Breast epithelium (tissue), 4 donors: ENCODE results near the gene SEC23B. TPM values are rescaled to one million over a fixed set of nuclear protein-coding genes. Genes with fewer than 3 reads are reported as not detected.
"Not testable (repeated sequence)": the region's sequence is repeated elsewhere in the genome, so short reads cannot be mapped to it uniquely, and the experiment has no call there.

ENCODE experiments used
- DNase-seq, 2 donors: peaks; one replicate each; pipeline ENCODE4 v3.0.0-alpha.2; 2019; ENCODE audit warnings: low spot score in 2 of 2
- H3K27ac ChIP-seq, 2 donors: fragments of 200-600 bp; sonication (generic) in 1 of 2; one replicate each; pipeline ENCODE4 v1.5.1; 2016 to 2019; ENCODE audit warnings: mild to moderate bottlenecking in 1 of 2
- H3K27me3 ChIP-seq, 2 donors: fragments of 200-600 bp; sonication (generic) in 1 of 2; one replicate each; pipeline versions ENCODE4 v1.5.1 to v1.6.0; 2017 to 2019; ENCODE audit warnings: control low read depth in 1 of 2, mild to moderate bottlenecking in 1 of 2
- H3K36me3 ChIP-seq: fragments of 200-600 bp; one replicate; pipeline ENCODE4 v1.5.1; 2019
- H3K4me1 ChIP-seq, 2 donors: fragments of 200-600 bp; sonication (generic); one replicate each; pipeline ENCODE4 v1.5.1; 2016 to 2019; ENCODE audit warnings: control low read depth in 1 of 2
- H3K4me3 ChIP-seq, 3 donors: fragments of 200-600 bp; sonication (generic); 1 replicate in 2 of 3; 2 replicates in 1 of 3; pipeline ENCODE4 v1.5.1; 2016 to 2019; ENCODE audit warnings: mild to moderate bottlenecking in 3 of 3, moderate library complexity in 2 of 3
- H3K9me3 ChIP-seq, 2 donors: fragments of 200-600 bp; sonication (generic) in 1 of 2; one replicate each; pipeline ENCODE4 v1.5.1; 2016 to 2019; ENCODE audit warnings: control low read depth in 1 of 2
- CTCF ChIP-seq, 3 donors: fragments of 450-650 bp; IDR thresholded peaks; one replicate each; pipeline ENCODE4 v1.5.1; 2016 to 2017; ENCODE audit warnings: antibody characterized with exemption in 3 of 3, mild to moderate bottlenecking in 3 of 3, moderate library complexity in 3 of 3
- POLR2A ChIP-seq: fragments of 450-650 bp; IDR thresholded peaks from one replicate; pipeline ENCODE4 v1.6.1; 2016; ENCODE audit warnings: antibody characterized with exemption, mild to moderate bottlenecking, moderate library complexity
- POLR2AphosphoS5 ChIP-seq, 3 donors: sonication (generic); formaldehyde crosslinking; IDR thresholded peaks; one replicate each; pipeline ENCODE4 v1.6.1; 2017; ENCODE audit warnings: antibody characterized with exemption in 3 of 3
- intact Hi-C: fragments of 100-400 bp; cut with DNase I; formaldehyde crosslinking; loops from one replicate; pipeline ENCODE4 v1.15.1; 2023; ENCODE audit warnings: low total_unique reads
- total RNA-seq, 3 donors: library from RNA; depleted of rRNA; stranded (reverse); fragments of >200 nt; gene quantifications; one replicate each; pipeline ENCODE4 v1.1.0, GENCODE V29; 2016

SEC23B gene
- total RNA-seq, 3 donors from 2014 or later: 27.0 to 57.7 (median 52.8) TPM

DNA sequence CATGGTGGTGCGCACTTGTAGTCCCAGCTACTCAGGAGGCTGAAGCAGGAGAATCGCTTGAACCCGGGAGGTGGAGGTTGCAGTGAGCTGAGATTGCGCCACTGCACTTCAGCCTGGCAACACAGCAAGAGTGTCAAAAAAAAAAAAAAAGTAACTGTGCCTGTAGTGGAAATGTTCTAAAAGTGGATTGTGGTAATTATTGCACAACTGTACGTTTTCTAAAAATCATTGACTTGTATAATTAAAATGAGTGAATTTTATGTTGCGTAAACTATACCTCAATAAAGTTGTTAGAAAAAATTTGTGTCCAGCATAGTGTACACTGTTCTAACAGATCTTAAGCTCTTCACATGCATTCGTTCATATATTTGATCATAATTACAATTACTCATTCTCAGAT, 5.5 kb downstream of the SEC23B start:
- intact Hi-C loops: no loop called here
- Histone ChIP-seq H3K27ac (no peak overlapping the region), H3K4me1 (no peaks in the 10 kb centered on the region), H3K36me3 (no peaks in the 10 kb centered on the region), H3K9me3 (no peaks in the 10 kb centered on the region), H3K4me3 (no peak overlapping the region), H3K27me3 (no peaks in the 10 kb centered on the region)
- no peak for DNase-seq
- TF ChIP-seq POLR2AphosphoS5 (IDR thresholded peaks at IDR 0.05): no peak
- TF ChIP-seq POLR2A: no peak
- TF ChIP-seq CTCF (IDR thresholded peaks at IDR 0.05): no peak

DNA sequence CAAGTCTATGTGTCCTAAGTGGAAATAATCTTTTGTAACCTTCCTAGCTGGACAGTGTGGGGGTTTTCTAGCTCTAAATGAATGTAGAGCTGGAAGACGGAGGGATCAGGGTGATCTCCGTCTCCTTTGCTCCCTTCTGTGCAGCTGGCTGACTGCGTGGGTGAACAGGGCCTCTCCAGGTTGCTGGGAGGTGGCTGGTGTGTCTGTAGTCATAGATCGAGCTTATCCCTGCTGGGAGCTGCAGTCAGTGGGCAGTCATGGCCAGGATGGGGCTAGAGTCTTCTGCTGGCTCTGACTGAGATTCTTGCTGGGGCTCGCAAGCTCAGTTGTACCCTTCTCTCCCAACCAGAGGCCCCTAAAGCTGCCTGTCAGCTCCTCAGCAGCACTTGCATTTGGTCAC, 6.4 kb downstream of the SEC23B start:
- DNase-seq: no peak
- Histone ChIP-seq H3K4me3 (no peak overlapping the region), H3K36me3 (no peaks in the 10 kb centered on the region), H3K27ac (no peak overlapping the region), H3K27me3 (no peaks in the 10 kb centered on the region), H3K9me3 (no peaks in the 10 kb centered on the region), H3K4me1 (no peaks in the 10 kb centered on the region)
- no peak for TF ChIP-seq CTCF (IDR thresholded peaks at IDR 0.05)
- no peak for TF ChIP-seq POLR2A
- TF ChIP-seq POLR2AphosphoS5 (IDR thresholded peaks at IDR 0.05): no peak
- intact Hi-C loops: no loop called here

- no peaks in the 10 kb centered on the region for H3K4me1 ChIP-seq
- no peak overlapping the region for H3K27ac ChIP-seq
- H3K9me3 ChIP-seq: no peaks in the 10 kb centered on the region
- no peaks in the 10 kb centered on the region for H3K27me3 ChIP-seq
- intact Hi-C loops: no loop called here
- no peak for TF ChIP-seq POLR2A
- no peak for TF ChIP-seq CTCF (IDR thresholded peaks at IDR 0.05)
- no peak for TF ChIP-seq POLR2AphosphoS5 (IDR thresholded peaks at IDR 0.05)
- H3K36me3 ChIP-seq: no peaks in the 10 kb centered on the region
- DNase-seq: no peak
- H3K4me3 ChIP-seq: no peak overlapping the region
These were observed 8.2 kb downstream of the SEC23B start for GRCh38 chr20:18515973-18516372.

DNA sequence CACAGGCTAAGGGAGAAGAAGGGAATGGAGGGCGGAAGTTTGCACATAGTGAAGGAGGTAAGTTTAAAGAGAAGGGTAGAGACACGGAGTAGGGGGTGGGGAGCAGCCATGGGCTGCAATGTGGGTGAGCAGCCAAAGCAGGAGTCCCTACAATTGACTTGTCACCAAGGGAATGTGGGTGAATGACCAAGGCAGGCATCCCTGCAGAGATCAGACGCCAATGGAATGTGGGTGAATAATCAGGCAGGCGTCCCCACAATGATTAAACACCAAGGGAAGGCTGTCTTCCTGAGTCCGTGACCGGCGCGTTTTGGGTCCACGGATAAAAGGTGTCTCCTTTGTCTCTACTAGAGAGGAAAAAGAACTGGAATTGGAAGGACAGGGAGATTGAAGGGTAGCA, 14.3 kb downstream of the SEC23B start:
- H3K36me3 ChIP-seq, H3K27ac ChIP-seq, intact Hi-C loops, DNase-seq, H3K27me3 ChIP-seq, H3K9me3 ChIP-seq, H3K4me1 ChIP-seq, H3K4me3 ChIP-seq: not testable (repeated sequence)

DNA sequence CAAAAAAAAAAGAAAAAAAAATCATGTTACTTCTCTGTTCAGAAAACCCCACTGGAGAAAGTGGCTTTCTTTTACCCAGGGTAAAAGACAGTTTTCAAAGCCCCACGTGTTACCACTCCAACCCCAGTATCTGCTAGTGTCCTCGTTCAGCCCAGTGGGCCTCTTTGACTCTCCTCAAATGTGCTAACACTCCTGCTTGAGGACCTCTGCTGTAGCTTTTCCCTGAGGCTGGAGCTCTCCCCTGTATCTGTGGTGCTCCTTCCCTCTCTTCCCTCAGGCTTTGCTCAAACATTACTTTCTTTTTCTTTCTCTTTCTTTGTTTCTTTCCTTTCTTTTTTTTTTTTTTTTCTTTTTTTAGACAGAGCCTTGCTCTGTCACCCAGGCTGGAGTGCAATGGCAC, 15.3 kb downstream of the SEC23B start:
- Histone ChIP-seq H3K36me3 (peaks cover 8% of the 10 kb centered on the region), H3K4me3 (no peak overlapping the region), H3K27me3 (no peaks in the 10 kb centered on the region), H3K9me3 (no peaks in the 10 kb centered on the region), H3K4me1 (no peaks in the 10 kb centered on the region), H3K27ac (no peak overlapping the region)
- intact Hi-C loops: no loop called here
- no peak for TF ChIP-seq POLR2A
- no peak for DNase-seq

DNA sequence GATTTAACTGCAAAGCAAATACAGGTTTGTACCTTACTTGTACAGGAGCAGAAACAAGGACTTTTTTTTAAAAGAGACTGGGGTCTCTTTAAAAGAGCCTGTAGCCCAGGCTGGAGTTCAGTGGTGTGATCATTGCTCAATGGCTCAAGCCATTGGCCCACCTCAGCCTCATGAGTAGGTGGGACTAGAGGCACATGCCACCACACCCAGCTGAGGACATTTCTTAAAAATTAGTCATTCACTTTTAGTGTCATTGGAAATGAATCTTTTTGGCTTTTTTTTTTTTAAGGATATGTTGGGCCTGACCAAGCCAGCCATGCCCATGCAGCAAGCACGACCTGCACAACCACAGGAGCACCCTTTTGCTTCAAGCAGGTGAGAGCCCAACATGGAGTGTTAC, 16.9 kb downstream of the SEC23B start:
- Histone ChIP-seq H3K4me1 (no peaks in the 10 kb centered on the region), H3K27me3 (no peaks in the 10 kb centered on the region), H3K9me3 (no peaks in the 10 kb centered on the region), H3K36me3 (peaks cover 13% of the 10 kb centered on the region), H3K27ac (no peak overlapping the region), H3K4me3 (no peak overlapping the region)
- intact Hi-C loops: no loop called here
- TF ChIP-seq CTCF (IDR thresholded peaks at IDR 0.05): no peak
- TF ChIP-seq POLR2A: no peak
- TF ChIP-seq POLR2AphosphoS5 (IDR thresholded peaks at IDR 0.05): no peak
- no peak for DNase-seq

DNA sequence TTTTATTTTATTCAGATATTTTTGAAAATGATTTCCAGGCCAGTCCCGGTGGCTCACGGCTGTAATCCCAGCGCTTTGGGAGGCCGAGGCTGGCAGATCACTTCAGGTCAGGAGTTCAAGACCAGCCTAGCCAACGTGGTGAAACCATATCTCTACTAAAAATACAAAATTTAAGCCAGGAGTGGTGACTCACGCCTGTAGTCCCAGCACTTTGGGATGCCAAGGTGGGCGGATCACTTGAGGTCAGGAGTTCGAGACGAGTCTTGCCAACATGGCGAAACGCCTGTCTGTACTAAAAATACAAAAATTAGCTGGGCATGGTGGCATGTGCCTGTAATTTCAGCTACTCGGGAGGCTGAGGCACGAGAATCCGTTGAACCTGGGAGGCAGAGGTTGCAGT, 19.0 kb downstream of the SEC23B start:
- H3K9me3 ChIP-seq, intact Hi-C loops, H3K27me3 ChIP-seq, DNase-seq, H3K4me1 ChIP-seq, H3K4me3 ChIP-seq, H3K27ac ChIP-seq: not testable (repeated sequence)
- peaks cover 13% of the 10 kb centered on the region for H3K36me3 ChIP-seq
